Duodenal mucosa (tissue), 2 donors: ENCODE data around the gene SARS2.

ENCODE experiments used
- H3K27ac ChIP-seq: one replicate; pipeline ENCODE4 v1.7.0; 2013; ENCODE audit warnings: low read depth, low read length
- H3K27me3 ChIP-seq, 2 donors: one replicate each; pipeline ENCODE4 v1.7.0; 2013; ENCODE audit warnings: low read length in 2 of 2, control low read depth in 1 of 2; ENCODE audit not compliant: insufficient read depth in 2 of 2, control insufficient read depth in 1 of 2
- H3K36me3 ChIP-seq, 2 donors: one replicate each; pipeline ENCODE4 v1.7.0; 2013; ENCODE audit warnings: low read length in 2 of 2, control low read depth in 1 of 2; ENCODE audit not compliant: insufficient read depth in 2 of 2, control insufficient read depth in 1 of 2
- H3K4me1 ChIP-seq, 2 donors: one replicate each; pipeline ENCODE4 v1.7.0; 2013; ENCODE audit warnings: low read length in 2 of 2, control low read depth in 1 of 2; ENCODE audit not compliant: insufficient read depth in 2 of 2, control insufficient read depth in 1 of 2
- H3K4me3 ChIP-seq, 2 donors: one replicate each; pipeline ENCODE4 v1.7.0; 2013; ENCODE audit warnings: low read length in 2 of 2, low read depth in 1 of 2
- H3K9ac ChIP-seq, 2 donors: one replicate each; pipeline ENCODE4 v1.7.0; 2013; ENCODE audit warnings: low read length in 2 of 2, low read depth in 1 of 2
- H3K9me3 ChIP-seq, 2 donors: one replicate each; pipeline ENCODE4 v1.7.0; 2013; ENCODE audit warnings: low read length in 2 of 2, control low read depth in 1 of 2; ENCODE audit not compliant: control insufficient read depth in 1 of 2

Gene SARS2

DNA sequence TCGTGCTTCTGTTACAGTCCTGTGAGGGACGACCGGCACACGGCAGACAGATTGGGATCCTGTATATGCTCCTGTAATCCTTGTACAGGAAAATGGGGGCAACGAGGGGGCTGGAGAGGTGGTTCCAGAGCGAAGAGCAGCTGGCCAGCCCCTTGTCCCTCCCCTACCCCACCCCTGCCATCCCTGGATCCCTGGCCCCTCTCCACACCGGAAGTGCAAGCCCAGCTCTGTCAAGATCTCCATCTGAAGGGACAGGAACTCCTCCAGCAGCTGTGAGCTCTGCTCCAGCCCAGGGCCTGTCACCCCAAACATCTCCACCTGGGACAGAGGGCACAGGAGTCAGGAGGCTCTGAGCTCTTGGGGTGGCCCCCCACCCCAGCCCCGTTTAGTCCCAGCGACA is 13.0 kb downstream of the SARS2 start:
- H3K4me3 ChIP-seq = no peak overlapping the region
- no peaks in the 10 kb centered on the region for H3K27me3 ChIP-seq
- H3K4me1 ChIP-seq = peaks cover 7% of the 10 kb centered on the region in 2 donors
- no peak overlapping the region for H3K27ac ChIP-seq
- peaks cover 0 to 17% of the 10 kb centered on the region in 2 donors for H3K36me3 ChIP-seq
- H3K9ac ChIP-seq = no peak overlapping the region
- no peaks in the 10 kb centered on the region for H3K9me3 ChIP-seq

DNA sequence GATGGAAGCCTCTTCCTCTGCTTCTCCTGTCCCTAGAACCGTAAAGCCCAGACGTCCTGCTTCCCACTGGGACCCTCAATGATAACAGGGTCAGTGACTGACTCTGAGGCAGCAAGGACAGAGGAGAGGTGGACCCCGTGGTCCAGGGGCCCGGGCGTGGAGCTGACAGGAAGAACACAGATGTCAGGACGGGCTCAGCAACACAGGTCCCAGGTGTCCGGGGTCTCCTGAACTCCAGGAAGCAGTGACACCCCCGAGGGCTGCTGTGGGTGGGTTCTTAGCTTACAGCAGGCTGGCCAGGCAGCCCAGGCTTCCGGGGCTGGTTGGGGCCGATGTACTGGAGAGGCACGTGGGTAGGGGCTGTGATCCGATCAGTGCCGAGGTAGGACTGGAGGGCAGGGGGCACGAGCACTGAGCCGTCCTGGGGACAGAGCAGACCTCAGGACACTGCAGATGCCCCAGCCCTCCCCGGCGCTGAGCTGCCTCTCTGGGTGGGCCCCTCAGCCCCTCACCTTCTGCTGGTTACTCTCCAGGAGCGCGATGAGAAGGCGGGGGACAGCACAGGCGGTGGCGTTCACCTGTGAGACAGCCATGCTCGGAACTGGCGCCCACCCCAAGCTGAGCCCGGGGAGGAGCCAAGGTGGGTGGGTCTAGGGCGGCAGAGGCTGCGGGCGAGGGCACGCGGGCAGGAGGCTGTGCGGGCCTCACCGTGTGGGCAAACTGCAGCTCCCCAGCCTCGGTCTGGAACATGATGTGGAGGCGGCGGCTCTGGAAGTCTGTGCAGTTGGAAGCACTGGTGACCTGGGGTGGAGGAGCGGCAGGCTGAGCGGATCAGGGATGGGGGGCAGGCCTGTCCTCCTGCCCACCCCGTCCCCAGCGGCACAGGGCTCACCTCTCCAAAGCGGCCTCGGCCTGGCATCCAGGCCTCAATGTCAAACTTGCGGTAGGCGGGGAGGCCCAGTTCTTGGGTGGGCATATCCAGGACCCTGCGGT is 14.9 kb downstream of the SARS2 start:
- Histone ChIP-seq H3K4me1 (peaks cover 7% of the 10 kb centered on the region in 2 donors), H3K27ac (no peak overlapping the region), H3K4me3 (no peak overlapping the region), H3K36me3 (peaks cover 0 to 4% of the 10 kb centered on the region in 2 donors), H3K27me3 (no peaks in the 10 kb centered on the region), H3K9me3 (no peaks in the 10 kb centered on the region), H3K9ac (no peak overlapping the region)

DNA sequence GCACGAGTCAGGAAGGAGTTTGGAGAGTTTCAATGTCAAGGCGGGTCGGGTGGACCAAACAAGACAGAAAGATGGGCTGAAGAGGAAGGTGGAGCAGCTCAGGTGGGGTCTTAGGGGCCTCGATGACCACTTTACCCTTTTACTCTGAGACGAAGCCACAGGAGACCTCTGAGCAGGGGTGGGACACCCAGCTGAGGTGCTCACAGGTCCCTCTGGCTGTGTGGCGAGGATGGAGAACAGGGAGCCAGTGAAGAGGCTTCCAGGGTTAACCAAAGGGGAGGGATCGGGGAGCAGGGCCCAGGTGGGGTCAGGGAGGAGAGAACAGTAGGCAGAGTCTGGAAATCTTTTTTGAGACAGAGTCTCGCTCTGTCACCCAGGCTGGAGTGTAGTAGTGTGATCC is 16.6 kb downstream of the SARS2 start:
- peaks cover 0 to 4% of the 10 kb centered on the region in 2 donors for H3K36me3 ChIP-seq
- no peak overlapping the region for H3K4me3 ChIP-seq
- H3K27ac ChIP-seq = no peak overlapping the region
- H3K4me1 ChIP-seq = peaks cover 7% of the 10 kb centered on the region in 2 donors
- H3K9ac ChIP-seq = no peak overlapping the region
- no peaks in the 10 kb centered on the region for H3K9me3 ChIP-seq
- no peaks in the 10 kb centered on the region for H3K27me3 ChIP-seq

DNA sequence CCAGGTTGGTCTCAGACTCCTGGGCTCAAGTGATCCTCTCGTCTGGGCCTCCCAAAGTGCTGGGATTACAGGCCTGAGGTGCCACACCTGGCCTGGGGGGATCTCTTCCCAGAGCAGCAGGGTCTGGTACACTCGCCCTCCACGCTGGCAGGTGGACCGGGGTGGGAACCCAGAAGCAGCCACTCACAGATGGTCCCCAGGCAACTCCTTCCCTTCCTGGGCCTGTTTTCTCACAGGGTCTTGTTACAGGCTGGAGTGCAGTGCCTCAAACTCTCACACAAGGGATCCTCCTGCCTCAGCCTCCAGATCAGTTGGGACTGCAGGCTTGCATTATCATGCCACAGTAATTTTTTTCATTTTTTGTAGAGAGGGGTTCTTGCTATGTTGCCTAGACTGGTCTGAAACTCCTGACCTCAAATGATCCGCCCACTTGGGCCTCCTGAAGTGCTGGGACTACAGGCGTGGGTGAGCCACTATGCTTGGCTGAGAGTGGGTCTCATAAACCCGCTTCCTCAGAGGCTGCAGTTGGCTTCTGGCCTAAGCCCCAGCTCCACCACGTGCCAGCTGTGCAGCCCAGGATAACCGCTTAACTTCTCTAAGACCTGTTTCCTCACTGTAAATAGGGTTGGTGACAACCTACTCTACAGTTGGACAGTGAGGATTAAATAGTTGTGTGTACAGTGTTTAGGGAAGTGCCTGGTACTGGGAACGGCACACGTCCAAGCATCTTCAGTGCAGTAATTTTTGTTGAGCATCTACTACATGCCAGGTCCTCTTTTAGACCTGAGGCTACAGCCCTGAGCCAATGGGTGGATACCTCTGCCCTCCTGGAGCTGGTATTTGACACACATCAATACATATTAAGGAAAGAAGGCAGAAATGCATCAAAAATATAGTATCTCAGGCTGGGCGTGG is 17.7 kb downstream of the SARS2 start:
- H3K27me3 ChIP-seq = no peaks in the 10 kb centered on the region
- H3K27ac ChIP-seq = no peak overlapping the region
- H3K9me3 ChIP-seq = no peaks in the 10 kb centered on the region
- no peak overlapping the region for H3K9ac ChIP-seq
- H3K4me3 ChIP-seq = no peak overlapping the region
- H3K36me3 ChIP-seq = peaks cover 0 to 8% of the 10 kb centered on the region in 2 donors
- peaks cover 2% of the 10 kb centered on the region in 2 donors for H3K4me1 ChIP-seq

DNA sequence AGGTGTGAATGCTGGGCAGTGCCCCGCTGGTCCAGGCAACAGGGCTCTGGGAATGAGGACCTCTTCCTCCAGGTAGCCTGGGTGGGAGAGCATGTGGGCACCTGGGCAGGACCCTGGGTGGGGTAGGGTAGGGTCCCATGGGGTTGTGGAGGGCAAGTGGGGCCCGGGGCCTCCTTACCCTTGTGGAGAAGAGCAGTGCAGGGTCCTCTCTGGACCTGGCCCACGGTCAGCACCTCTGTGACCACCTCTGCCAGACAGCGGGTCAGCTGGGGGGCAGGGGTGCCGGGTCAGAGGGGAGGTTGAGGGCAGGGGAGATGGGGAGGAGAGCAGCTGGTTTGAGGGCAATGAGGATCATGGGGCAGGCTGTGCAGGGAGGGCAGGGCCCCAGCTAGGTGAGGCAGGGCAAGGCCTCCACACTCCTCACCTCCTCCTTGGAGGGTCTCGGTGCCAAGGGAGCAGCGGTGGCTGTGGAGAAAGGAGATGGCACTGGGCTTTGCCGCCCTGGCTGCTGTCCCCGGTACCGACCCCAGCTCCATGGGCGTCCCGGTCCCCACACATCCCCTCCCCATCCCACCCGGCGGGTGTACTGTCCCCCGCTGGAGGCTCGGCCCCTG is 19.1 kb downstream of the SARS2 start:
- Histone ChIP-seq H3K36me3 (peaks cover 2 to 21% of the 10 kb centered on the region in 2 donors), H3K9ac (no peak overlapping the region), H3K9me3 (no peaks in the 10 kb centered on the region)

DNA sequence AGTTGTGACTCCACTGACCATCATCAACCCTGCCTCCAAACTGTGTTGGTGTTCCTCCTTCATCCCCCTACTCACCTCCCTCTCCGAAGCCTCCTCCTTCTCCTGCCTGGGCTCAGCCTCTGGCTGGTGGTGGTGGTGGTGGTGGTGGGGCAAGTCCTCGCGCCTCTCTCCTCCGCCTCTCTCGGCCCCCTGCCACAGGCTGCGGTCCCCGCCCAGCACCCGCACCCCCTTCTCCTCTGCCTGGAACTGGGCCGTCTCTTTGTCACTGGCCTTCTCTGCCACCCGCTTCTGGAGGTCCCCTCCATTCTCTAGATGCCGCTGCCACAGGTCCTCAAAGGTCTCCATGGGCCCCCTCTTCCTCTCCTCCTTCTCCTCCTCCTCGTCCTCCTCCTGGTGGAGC is 20.1 kb downstream of the SARS2 start:
- Histone ChIP-seq H3K4me1 (no peaks in the 10 kb centered on the region), H3K27me3 (no peaks in the 10 kb centered on the region), H3K36me3 (peaks cover 2 to 26% of the 10 kb centered on the region in 2 donors), H3K27ac (no peak overlapping the region), H3K9ac (no peak overlapping the region), H3K9me3 (no peaks in the 10 kb centered on the region), H3K4me3 (no peak overlapping the region)

More for the DNA sequence above, 19.1 kb downstream of the SARS2 start:
- Histone ChIP-seq H3K4me3 (no peak overlapping the region), H3K27ac (no peak overlapping the region), H3K27me3 (no peaks in the 10 kb centered on the region), H3K4me1 (no peaks in the 10 kb centered on the region)

DNA sequence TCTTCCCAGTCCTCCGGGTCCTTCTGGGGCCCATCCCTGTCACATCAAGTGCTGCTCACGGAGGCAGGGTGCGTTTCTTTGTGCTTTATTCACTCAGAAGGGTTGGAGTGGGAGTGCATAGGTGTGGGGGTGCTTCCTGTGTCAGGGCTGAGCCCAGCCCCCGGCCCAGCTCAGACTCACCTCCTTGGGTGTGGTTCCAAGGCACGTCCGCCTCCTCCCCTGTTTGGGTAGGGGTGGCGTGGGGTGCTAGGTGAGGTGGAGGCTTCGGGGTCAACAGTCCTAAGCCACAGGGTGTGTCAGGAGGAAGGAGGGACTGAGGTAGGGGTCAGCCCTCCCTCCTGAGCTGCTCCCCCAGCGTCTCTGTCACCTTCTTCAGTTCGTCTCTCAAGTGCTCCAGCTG is 21.7 kb downstream of the SARS2 start:
- no peaks in the 10 kb centered on the region for H3K9me3 ChIP-seq
- H3K27me3 ChIP-seq = no peaks in the 10 kb centered on the region
- H3K27ac ChIP-seq = no peak overlapping the region
- H3K4me1 ChIP-seq = no peaks in the 10 kb centered on the region
- H3K36me3 ChIP-seq = peaks cover 2 to 39% of the 10 kb centered on the region in 2 donors
- H3K9ac ChIP-seq = no peak overlapping the region
- H3K4me3 ChIP-seq = no peak overlapping the region

DNA sequence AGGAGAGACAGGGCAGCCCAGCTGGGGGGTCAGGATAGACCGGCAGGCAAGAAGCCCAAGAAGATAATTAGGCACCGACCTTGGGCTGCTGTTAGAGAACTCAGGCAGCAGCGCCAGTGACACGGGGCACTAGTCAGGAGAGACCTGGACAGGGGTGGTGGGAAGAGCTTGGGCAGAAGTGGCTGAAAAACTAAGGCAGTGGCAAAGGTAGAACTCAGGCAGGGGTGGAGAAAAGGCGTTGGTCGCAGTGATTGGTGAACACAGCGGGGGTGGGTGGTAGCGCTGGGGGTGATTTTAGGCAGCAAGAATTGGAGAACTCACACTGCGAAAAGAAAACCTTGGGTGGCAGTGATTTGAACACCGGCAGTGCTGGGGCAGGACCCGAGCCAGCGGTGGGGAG is 22.9 kb downstream of the SARS2 start:
- no peaks in the 10 kb centered on the region for H3K4me1 ChIP-seq
- no peak overlapping the region for H3K27ac ChIP-seq
- no peaks in the 10 kb centered on the region for H3K9me3 ChIP-seq
- no peak overlapping the region for H3K4me3 ChIP-seq
- H3K9ac ChIP-seq = no peak overlapping the region
- peaks cover 2 to 39% of the 10 kb centered on the region in 2 donors for H3K36me3 ChIP-seq
- no peaks in the 10 kb centered on the region for H3K27me3 ChIP-seq

DNA sequence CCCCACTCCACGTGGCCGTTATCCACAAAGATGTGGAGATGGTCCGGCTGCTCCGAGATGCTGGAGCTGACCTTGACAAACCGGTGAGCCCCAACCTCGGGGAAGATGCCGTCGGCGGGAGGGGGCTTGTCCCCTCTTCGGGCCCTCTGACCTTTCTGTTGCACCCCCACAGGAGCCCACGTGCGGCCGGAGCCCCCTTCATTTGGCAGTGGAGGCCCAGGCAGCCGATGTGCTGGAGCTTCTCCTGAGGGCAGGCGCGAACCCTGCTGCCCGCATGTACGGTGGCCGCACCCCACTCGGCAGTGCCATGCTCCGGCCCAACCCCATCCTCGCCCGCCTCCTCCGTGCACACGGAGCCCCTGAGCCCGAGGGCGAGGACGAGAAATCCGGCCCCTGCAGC is 23.3 kb downstream of the SARS2 start:
- Histone ChIP-seq H3K9me3 (no peaks in the 10 kb centered on the region), H3K27me3 (no peaks in the 10 kb centered on the region), H3K36me3 (peaks cover 2 to 39% of the 10 kb centered on the region in 2 donors), H3K4me1 (no peaks in the 10 kb centered on the region), H3K4me3 (no peak overlapping the region), H3K9ac (no peak overlapping the region), H3K27ac (no peak overlapping the region)
